CD4-positive, alpha-beta T cell treated with Interleukin-6 at 100 ng/mL for 8 hours (primary cell): ENCODE measurements around the gene WDR91.
"Not testable (repeated sequence)": the region's sequence is repeated elsewhere in the genome, so short reads cannot be mapped to it uniquely, and the experiment has no call there.

Experiments
- DNase-seq: peaks from one replicate; pipeline ENCODE4 v3.0.0-alpha.2; 2020; ENCODE audit warnings: mixed read lengths, low spot score

Gene WDR91

DNA sequence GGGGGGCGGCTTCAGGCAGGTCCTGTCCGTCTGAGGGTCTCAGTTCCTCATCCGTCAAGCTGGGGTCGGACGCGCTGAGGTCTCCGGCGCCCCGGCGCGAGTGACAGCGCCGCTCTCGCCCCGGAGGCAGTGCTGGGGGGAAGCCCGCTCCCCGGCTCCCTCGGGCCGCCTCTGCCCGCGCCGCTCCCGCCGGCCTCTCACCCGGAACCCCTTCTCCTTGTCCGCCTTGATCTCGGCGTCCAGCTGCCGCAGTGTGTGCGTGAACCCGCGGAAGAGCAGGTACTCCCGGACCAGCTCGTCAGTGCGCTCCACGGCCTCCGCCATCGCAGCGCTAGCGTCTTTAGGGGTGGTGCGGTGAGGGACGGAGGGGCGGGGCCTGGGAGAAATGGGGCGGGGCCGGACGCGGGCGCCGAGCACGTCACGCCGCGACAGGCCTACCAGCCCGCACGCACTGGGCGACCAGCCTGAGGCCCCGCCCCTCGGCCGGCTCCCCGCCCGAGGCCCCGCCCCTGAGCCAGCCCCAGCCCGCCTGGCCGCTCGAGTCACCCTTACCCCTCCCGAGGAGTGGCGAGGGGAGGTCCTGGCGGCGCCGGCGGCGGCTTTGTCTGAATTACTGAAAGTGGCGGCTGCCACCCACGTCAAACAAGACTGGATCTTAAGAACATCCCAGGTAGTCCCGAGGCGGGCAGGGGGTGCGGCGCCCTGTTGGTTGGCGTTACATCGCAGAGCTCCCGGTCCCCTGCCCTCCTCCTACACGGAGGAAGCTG is at the start of gene WDR91:
Gene WDR91 (minus strand): TSS at position 348 of the 767 bp plus-strand sequence. CDS start 24 bp downstream, at position 324.
- peak; percentile 97 for DNase-seq

DNA sequence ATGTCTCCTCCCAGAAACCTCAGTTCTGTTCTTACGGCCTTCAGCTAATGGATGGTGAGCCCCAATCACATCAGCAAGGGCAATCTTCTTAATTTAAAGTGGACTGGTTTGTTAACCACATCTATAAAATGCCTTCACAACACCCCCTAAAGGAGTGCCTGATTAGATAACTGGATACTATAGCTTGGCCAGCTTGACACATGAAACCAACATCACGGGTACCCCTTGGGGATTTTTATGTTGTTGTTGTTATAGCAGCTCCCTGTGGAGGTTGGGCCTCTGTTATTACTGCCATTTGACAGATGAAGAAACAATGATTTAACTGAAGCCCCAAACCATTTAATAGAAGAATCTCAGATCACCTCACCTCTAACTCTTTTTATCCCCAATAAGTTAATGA is 49.1 kb upstream of the WDR91 start:
- DNase-seq, result no peak

DNA sequence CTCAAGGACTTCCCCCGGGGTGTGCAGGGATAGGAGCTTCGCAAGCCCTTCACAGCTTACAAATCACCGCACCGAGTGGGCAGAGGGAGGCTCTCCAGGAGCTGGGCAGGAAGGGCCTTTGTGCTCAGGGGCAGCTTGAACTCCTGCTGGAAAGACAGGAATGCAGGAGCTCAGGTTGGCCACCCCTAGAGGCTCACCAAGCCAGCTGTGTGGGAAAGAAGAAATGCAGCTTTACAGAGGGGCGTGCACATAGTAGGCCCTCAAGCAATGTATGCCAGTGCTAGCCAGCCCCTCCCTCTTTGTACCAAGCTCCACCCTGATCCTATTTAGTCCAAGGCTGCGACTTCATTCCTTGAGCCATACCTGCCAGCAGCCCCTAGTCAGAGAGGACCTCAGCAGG is 48.4 kb upstream of the WDR91 start:
- no peak for DNase-seq

DNA sequence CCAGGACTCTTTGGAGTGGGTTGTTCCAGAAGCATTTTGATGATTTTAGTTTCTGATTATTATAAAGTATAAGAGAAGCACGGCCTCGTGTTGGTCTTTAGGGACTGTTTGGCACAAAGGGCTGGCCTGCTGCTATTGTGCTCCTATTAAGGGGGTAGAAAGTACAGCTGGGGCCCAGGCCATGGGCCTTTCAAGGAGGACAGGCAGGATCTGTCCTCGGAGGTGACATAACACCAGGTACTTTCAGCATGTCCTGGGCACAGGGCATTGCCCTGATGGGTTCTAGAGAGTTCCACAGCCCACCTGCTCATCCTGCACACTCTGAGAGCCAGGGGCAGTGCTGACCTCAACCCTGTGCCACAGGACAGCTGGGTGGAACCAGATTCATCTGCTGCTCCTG is 47.3 kb upstream of the WDR91 start:
- DNase-seq, result no peak

DNA sequence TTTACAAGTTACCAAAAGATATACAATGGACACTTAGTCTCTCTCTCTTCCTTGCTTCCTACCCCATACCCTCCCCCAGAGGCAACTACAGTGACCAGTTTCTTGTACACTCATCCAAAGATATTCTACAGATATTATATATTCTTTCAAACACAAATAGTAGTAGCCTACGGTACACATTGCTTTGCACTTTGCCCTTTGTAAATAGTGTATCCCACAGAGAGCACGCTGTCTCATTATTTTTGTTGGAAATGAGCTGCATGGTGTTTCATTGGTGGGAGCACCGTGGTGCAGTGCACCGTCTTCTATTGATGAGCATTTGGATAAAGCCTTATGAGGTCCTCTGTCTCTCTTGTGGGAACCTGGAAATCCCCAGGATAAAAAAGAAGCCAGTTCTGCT is 46.5 kb upstream of the WDR91 start:
- no peak for DNase-seq

DNA sequence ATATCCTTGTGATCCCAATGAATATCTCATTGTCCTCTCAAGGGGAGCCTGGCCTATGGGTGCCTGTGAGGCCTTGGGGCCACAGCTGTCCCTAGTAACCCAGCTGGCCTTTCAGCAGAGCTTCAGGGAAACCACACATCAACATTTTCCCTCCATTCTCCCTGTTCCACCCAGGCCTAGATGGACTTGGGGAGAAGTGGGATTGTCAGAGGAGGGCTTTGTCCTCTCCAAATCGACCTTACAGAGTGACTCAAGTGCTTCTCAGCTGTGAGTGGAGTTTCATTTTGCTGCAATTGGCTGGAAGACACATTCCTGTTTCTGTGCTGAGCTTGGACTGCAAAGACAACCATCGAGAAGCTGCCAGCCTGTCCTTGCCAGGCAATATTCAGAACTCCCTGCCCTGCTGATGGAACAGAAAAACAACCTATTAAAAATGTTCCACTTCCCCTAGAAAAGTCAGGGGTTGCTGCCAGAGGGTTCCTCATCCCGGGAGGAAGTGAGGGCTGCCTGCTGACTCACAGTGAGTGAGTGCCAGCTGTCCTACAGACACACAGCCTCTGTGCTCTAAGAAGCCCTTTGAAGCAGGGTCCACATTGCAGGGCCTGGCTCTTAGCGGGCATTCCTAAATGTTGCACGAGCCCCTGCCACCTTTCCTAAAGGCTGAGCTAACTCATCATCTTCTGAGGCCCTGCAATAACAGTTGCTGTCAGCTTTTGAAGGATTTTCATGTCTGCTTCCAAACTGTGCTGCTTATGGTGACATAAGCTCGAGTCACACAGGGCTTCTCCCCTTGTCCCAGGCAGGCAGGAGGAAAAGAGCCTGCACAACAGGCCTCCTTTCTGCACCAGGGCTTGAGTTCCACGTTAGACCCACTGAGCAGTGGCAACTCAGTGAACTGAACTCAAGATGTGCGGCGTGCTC is 42.8 kb upstream of the WDR91 start:
- DNase-seq, result no peak

DNA sequence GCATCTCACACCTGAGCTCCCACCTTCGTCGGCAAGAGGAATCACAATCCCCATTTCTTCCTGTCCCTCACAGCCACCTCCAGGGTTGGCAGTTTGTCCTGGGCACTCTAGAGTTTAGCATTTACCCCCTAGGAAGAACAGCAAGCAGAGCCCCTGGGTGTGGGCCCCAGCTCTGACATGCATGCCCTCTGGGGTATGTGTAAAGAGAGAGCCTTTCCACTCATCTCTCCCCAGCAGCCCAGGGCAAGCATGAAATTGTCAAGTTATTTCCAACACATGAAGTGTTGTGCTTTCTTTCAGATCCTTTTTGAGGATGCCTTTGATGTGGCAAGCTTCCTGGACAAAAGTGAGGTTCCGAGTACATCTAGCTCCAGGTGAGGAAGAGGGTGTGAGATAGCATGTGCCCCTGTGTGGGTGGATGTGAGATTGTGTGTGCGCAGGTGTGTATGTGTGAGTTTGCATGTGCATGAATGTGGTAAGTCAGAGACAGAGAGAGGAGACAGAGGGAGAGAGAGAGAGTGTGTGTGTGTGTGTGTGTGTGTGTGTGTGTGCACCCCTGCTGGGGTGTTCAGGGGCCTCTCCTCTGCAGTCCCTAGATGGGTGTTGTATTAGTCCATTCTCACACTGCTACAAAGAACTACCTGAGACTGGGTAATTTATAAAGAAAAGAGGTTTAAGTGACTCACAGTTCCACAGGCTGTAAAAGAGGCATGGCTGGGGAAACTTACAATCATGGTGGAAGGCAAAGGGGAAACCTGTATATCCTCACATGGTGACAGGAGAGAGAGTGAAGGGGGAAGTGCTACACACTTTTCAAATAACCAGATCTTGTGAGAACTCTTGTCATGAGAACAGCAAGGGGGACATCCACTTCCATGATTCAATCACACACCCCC is 40.4 kb upstream of the WDR91 start:
- no peak for DNase-seq

DNA sequence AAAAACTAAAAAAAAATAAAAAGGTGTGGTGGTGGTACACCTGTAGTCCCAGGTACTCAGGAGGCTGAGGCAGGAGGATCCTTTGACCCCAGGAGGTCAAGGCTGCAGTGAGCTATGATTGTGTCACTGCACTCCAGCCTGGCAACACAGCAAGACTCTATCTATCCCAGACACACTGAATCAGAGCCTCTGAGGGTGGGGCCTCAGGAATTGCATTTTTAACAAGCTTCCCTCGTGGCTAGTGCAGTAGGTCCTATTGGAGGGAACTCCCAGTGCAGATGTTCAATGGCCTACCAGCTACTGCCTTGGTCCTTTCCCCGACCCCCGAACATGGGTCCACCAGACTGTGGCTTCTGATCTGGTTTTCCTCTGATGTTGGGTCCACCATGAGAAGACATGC is 37.2 kb upstream of the WDR91 start:
- DNase-seq, result no peak

DNA sequence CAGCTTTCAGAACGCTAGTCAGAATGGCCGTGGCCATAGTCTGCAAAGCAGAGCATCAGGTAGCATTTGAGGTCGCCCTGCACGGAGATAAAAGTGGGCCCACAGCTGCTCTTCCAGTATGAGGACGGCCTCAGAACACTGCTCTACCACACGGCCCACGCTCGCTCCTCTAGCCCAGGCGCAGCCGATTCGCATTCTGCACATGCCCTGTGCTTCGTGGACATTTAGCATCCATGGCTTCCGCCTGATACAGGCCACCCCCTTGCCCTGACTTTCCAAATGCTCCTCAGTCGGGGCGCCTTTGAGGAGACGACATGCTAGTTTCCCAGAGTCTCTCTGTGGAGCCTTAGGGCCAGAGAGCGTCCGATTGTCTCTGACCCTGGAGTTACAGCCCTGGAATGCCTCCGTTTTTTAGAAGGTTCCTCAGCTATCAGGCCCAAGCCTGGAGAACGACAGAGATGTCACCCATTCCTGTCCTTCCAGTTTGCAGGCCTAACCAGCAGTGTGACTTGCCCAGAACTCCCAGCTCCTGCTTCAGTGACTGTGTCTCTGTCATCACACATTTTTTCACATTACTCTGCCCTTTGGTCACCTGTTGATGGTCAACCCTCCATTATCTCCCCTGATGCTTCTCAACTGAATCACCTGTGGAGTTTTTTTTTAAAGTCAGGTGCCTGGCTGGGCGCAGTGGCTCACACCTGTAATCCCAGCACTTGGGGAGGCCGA is 36.6 kb upstream of the WDR91 start:
- no peak for DNase-seq

DNA sequence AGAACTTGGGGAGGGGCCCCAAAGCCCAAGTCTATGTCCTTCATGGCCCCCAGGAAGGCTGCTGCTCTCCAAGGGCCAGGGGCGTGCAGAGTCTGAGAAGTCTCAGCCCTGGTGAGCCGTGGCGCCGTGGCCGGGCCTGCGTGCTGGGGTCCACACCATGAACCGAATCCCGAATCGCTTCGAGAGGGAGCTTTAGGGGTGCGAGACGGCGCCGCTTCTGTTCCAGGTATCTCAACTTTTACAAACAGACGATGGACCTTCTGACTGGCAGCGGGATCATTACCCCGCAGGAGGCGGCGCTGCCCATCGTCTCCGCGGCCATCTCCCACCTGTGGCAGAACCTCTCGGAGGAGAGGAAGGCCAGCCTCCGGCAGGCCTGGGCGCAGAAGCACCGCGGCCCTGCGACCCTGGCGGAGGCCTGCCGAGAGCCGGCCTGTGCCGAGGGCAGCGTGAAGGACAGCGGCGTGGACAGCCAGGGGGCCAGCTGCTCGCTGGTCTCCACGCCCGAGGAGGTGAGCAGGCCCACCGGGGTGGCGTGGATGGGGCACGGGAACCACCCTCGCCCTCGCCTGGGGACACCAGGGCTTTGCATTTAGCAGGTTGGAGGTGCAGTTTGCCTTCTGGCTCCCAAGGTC is 35.0 kb upstream of the WDR91 start:
- DNase-seq, result no peak

DNA sequence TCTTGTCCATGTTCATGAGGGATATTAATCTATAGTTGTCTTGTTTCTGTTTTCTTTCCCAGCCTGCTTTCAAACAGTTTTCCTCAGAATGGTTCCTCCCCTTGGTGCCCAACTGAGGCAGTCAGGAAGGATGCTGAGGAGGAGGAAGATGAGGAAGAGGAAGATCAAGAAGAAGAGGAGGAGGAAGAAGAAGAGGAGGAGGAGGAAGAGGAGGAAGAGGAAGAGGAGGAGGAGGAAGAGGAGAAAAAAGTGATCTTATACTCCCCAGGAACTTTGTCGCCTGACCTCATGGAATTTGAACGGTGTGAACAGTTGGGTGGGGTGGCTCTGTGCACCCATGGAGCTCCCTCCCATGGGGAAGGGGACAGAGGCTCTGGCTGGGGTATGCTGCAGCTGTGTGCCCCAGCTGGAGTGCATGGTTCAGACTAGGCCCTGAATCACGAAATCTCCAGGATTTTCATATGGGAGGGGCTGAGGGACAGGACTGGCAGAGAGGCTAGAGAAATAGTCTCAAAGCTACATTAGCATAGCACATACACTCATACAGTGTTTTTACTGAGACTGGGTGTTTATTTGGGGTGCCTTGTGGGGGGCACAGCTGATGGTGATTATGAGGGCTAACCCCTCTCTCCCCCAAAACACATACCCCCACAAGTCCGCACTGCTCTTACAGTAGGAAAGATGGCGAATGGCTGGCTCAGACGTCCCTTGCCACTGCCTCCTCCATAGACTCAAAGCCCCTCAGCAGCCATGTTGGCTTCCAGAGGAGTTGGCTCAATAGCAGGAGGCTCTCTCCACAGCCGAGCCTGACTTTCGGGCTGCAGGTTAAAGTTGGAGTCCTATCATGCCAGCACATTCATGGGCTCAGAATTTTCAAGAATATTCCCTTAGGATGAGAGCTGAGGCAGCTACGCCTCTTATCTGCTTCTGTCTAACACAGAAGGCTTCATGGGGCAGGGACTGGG is 34.2 kb upstream of the WDR91 start:
- DNase-seq, result no peak

DNA sequence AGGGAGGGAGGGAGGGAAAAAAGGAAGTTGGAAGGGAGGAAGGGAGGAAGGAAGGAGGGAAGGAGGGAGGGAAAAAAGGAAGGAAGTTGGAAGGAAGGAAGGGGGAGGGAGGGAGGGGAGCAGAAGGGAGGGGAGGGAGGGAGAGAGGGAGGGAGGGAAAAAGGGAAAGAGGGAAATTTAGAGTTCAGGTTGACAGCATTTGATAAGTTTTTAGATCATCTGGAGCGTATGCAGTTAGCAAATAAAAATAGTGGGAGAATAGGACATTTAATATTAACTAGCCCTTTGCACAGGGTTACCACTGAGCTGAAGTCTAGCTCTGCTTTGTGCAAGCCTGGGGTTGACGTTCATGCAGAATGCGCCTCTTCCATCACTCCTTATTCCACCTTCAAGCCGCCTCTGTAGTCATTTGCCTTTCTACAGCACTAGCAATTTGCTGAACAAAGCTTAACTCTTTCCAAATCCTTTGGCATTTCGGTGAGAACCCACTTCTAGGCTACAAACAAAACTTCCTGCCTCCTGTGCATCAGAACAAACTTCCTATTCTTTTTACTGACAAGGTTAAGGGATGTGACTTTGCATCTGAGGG is 30.9 kb upstream of the WDR91 start:
- no peak for DNase-seq

DNA sequence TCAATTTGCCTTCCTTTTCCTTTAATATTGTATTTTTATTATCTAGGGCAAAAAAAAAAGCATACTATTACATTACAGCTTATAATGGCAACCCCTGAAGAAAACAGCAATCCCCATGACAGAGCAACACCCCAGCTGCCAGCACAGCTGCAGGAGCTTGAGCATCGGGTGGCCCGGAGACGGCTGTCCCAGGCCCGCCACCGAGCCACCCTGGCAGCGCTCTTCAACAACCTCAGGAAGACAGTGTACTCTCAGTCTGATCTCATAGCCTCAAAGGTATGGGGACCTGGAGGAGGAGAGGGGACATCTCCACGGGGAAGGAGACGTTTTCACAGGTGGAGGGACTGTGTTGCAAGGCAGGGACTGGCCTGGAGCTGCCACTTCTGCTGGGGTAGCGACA is 29.1 kb upstream of the WDR91 start:
- DNase-seq, result no peak

DNA sequence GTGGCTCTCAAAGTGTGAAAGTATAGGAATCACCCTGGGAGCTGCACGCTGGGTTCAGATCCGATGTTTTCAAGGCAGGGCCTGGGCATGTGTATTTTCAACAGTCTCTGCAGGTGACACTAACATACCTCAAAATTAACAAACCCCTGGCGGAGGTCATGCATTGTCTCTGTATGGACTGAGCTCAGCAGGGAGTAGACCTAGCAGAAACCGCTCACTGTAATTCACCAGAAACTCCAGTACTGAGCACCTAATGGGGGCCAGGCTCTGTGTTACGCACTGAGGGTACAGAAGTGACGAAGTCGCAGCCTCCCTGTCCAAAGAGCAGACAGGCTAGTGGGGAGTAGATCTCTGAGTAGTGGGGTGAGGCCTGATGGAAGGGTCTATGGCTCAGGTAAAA is 27.9 kb upstream of the WDR91 start:
- no peak for DNase-seq

DNA sequence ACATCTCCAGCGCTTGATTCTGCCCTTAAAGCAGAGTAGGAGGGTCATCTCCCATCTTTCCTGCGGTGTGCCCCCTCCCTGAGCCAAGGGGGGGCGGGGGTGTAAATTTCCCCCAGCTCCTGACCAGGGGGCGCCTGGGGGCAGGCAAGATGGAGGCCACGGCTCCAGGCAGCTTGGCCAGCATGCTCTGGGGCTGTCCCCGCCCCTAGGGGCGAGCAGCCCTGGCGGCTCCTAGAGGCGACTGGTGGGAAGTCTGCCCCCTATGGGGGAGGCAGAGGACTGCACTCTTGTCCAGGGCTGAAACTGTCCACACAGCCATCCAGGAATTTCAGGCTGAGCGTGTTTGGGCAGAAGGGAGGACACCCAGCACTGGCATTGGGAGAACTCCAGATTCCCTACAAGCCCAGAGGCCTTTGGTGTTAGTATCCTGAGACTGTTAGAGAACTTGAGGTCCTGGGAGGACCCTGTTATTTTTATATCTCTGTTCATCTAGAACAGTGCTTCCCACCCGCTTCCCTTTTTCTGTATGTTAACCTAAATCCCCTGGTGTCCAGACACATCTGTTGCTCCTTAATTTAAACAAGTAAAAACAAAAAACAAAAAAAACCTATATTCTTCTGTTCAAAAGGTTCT is 26.9 kb upstream of the WDR91 start:
- no peak for DNase-seq

DNA sequence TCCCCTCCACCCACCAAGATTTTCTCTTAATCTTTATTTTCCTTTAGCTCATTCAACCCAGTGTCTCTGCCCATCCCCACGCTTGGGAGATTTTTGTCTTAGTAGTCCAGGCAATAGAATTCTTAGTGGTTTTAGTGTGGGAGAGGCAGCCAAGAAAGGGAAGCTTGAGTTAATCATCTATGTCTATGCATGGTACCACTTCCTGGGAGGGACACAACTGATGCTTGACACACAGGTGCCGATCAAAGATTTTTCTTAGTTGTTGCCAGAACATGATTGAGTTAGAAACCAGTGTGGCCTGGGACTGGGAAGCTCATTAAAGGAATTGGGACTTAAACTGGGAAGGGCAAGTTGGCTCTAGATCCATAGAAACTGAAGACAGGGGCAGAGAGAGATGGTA is 25.4 kb upstream of the WDR91 start:
- DNase-seq, result no peak

DNA sequence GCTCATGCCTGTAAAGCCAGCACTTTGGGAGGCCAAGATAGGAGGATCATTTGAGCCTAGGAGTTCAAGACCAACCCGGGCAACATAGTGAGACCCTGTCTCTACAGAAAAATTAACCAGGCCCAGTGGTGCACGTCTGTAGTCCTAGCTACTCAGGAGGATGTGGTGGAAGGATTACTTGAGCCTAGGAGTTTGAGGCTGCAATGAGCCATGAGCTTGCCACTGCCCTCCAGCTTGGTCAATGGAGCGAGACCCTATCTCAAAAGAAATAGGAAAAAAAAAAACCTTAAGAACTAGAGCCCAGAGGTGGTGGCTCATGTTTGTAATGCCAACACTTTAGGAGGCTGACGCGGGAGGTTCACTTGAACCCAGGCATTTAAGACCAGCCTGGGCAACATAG is 24.5 kb upstream of the WDR91 start:
- no peak for DNase-seq

DNA sequence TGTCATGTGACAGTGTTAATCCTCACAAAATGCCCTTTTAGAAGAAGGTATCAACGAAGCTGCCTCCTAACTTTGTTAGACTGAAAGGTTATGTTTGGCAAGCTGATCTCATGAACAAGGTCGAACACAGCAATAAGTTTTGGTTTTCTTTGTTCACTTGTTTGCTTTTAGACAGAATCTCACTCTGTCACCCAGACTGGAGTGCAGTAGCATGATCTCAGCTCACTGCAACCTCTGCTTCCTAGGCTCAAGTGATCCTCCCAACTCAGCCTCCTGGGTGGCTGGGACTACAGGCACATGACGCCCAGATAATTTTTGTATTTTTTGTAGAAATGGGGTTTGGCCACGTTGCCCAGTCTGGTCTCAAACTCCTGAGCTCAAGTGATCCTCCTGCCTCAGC is 23.4 kb upstream of the WDR91 start:
- no peak for DNase-seq

DNA sequence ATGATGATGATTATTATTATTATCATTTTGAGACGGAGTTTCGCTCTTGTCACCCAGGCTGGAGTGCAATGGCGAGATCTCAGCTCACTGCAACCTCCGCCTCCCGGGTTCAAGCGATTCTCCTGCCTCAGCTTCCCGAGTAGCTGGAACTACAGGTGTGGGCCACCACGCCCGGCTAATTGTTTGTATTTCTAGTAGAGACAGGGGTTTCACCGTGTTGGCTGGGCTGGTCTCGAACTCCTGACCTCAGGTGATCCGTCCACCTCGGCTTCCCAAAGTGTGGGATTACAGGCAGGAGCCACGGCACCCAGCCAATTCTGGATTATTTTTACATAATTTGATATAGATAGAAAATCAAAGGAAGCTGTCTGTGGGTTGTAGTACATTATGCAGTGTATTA is 22.8 kb upstream of the WDR91 start:
- not testable (repeated sequence) for DNase-seq
